Naive thymus-derived CD8-positive, alpha-beta T cell (primary cell): Measurements from ENCODE around the gene SMG5. TPM values are rescaled to one million over a fixed set of nuclear protein-coding genes. Genes with fewer than 3 reads are reported as not detected.
"Not testable (repeated sequence)": the region's sequence is repeated elsewhere in the genome, so short reads cannot be mapped to it uniquely, and the experiment has no call there.

Source experiments
- ATAC-seq, 2 donors: fragments of 150-1000 bp; cut with Tn5 transposase in 1 of 2; sonication (Bioruptor Pico), chemical (Tn5 transposase) in 1 of 2; 1 replicate in 1 of 2; 2 replicates in 1 of 2; pipeline ENCODE4 v1.10.0; 2021; ENCODE audit warnings: mild to moderate bottlenecking in 2 of 2, moderate library complexity in 2 of 2
- POLR2A ChIA-PET: fragments of 350-600 bp; sonication (Branson Sonifier 250); formaldehyde crosslinking; loops from one replicate; lab custom pipeline; 2021; ENCODE audit warnings: antibody characterized with exemption; lab: Charles Lee
- DNase-seq, 10 donors: peaks; one replicate each; pipeline versions ENCODE4 v3.0.0 to v3.0.0-alpha.2; 2020 to 2022
- H3K27ac Mint-ChIP-seq, 10 donors: one replicate each; pipeline ENCODE4 v1.8.0; 2020 to 2022; ENCODE audit warnings: mild to moderate bottlenecking in 10 of 10, mixed read lengths in 10 of 10, moderate library complexity in 4 of 10, inconsistent platforms in 1 of 10
- H3K27me3 Mint-ChIP-seq, 5 donors: one replicate each; pipeline ENCODE4 v1.8.0; 2021 to 2022; ENCODE audit warnings: mixed read lengths in 5 of 5
- H3K36me3 Mint-ChIP-seq, 3 donors: one replicate each; pipeline ENCODE4 v1.8.0; 2020 to 2022; ENCODE audit warnings: mixed read lengths in 3 of 3, mild to moderate bottlenecking in 2 of 3, inconsistent platforms in 1 of 3
- H3K4me1 Mint-ChIP-seq, 4 donors: one replicate each; pipeline ENCODE4 v1.8.0; 2021 to 2022; ENCODE audit warnings: mixed read lengths in 4 of 4
- H3K4me3 Mint-ChIP-seq, 10 donors: one replicate each; pipeline ENCODE4 v1.8.0; 2020 to 2022; ENCODE audit warnings: mild to moderate bottlenecking in 10 of 10, mixed read lengths in 10 of 10, moderate library complexity in 6 of 10, inconsistent platforms in 1 of 10
- H3K9me3 Mint-ChIP-seq, 9 donors: one replicate each; pipeline ENCODE4 v1.8.0; 2020 to 2022; ENCODE audit warnings: mixed read lengths in 9 of 9, mild to moderate bottlenecking in 3 of 9, inconsistent platforms in 1 of 9, moderate library complexity in 1 of 9
- polyA plus RNA-seq, 3 donors: library from polyadenylated mRNA; unstranded; fragments of 300-500 nt; fragmentation: Illumina TruSeq; gene quantifications; one replicate each; pipeline ENCODE4 v1.2.3, GENCODE V29; 2021
- total RNA-seq, 8 experiments: library from RNA in 2 of 8; stranded (reverse) in 2 of 8; gene quantifications; one replicate each; pipeline ENCODE4 v1.2.3 and lab custom pipeline; 2021 to 2026

SMG5 gene
- total and polyA plus RNA-seq, 5 experiments from 2014 or later: 9.5 to 68.9 (median 28.4) TPM

DNA sequence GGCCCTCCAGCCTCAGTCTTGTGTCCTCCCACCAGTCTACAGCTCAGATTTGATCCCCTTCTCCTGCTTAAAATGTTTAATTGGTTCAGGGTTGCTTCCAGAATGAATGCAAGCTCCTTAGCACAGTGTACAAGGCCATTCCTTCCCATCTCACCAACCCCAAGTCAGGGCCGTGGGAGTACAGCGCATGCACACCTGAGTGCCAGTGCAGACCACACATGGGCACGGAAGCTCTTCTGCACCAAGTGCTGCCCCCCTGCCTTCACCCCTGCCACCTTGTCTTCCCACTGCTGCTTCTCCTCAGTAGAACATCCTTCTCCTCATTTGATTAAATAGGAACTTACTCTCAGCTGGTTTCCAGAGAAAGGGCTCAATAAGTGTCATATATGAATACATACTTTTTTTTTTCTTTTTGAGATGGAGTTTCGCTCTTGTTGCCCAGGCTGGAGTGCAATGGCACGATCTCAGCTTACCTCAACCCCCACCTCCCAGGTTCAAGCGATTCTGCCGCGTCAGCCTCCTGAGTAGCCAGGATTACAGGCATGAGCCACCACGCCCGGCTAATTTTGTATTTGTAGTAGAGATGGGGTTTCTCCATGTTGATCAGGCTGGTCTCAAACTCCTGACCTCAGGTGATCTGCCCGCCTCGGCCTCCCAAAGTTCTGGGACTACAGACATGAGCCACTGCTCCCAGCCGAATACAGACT lies 60.5 kb downstream of the SMG5 start:
- no peak for DNase-seq
- POLR2A ChIA-PET: interaction anchor here (1.4 kb wide), 1 partner anchor 9 kb away, joined by 3 read pairs; the partner anchor contains the start of gene PMF1
- peaks cover 28 to 45% (median 39%) of the 10 kb centered on the region in 4 donors for H3K4me1 Mint-ChIP-seq
- H3K4me3 Mint-ChIP-seq: no peak overlapping the region
- ATAC-seq: no peak
- H3K27me3 Mint-ChIP-seq: no peaks in the 10 kb centered on the region
- H3K9me3 Mint-ChIP-seq: no peaks in the 10 kb centered on the region
- H3K36me3 Mint-ChIP-seq: peaks cover 11 to 62% (median 20%) of the 10 kb centered on the region in 3 donors
- peak overlapping the region in 7 of 10 donors; percentile 7 to 76 (median 44) for H3K27ac Mint-ChIP-seq

DNA sequence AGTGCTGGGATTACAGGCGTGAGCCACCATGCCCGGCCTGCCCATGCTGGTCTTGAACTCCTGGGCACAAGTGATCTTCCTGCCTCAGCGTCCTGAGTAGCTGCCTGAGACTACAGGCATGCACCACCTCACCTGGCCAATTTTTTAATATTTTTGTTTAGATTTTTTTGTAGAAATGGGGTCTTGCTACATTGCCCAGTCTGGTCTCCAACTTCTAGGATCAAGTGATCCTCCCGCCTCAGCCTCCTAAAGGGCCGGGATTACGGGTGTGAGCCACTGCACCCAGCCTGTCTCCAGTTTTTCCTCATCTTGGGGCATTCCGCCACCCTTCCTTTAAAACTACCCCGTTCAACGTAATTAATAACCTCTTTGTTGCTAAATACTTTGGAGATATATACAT lies 62.4 kb downstream of the SMG5 start:
- no peak for ATAC-seq
- Mint-ChIP-seq H3K4me1 (peaks cover 25 to 48% (median 35%) of the 10 kb centered on the region in 4 donors), H3K9me3 (no peaks in the 10 kb centered on the region), H3K4me3 (no peak overlapping the region), H3K27ac (peak overlapping the region in 1 of 10 donors; percentile 58), H3K36me3 (peaks cover 11 to 52% (median 17%) of the 10 kb centered on the region in 3 donors), H3K27me3 (no peaks in the 10 kb centered on the region)
- no peak for DNase-seq
- POLR2A ChIA-PET: no interaction called here

GRCh38 chr1:156217871-156218270 lies 64.8 kb downstream of the SMG5 start:
- Mint-ChIP-seq H3K4me3 (peak overlapping the region in 9 of 10 donors; percentile 26 to 80 (median 45)), H3K4me1 (peaks cover 24 to 64% (median 49%) of the 10 kb centered on the region in 4 donors), H3K36me3 (peaks cover 6 to 42% (median 14%) of the 10 kb centered on the region in 3 donors), H3K27me3 (no peaks in the 10 kb centered on the region), H3K27ac (peak overlapping the region; percentile 7 to 96 (median 72)), H3K9me3 (no peaks in the 10 kb centered on the region)
- POLR2A ChIA-PET: no interaction called here
- no peak for ATAC-seq
- peak in 2 of 10 donors; percentile 13 to 24 for DNase-seq

DNA sequence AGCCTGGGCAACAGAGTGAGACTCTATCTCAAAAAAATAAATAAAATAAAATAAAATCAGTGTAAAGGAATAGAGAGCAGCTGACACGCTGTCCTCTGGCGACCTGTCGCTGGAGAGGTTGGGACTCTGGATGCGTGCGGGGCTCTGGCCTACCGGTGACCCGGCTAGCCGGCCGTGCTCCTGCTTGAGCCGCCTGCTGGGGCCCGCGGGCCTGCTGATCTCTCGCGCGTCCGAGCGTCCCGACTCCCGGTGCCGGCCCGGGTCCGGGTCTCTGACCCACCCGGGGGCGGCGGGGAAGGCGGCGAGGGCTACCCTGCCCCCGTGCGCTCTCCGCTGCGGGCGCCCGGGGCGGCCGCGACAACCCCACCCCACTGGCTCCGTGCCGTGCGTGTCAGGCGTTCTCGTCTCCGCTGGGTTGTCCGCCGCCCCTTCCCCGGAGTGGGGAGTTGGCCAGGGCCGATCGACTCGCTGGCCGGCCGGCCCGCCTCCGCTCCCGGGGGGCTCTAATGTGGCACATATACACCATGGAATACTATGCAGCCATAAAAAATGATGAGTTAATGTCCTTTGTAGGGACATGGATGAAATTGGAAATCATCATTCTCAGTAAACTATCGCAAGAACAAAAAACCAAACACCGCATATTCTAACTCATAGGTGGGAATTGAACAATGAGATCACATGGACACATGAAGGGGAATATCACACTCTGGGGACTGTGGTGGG lies 66.1 kb downstream of the SMG5 start:
- not testable (repeated sequence) for H3K4me3 Mint-ChIP-seq
- H3K36me3 Mint-ChIP-seq: peaks cover 6 to 29% (median 8%) of the 10 kb centered on the region in 3 donors

DNA sequence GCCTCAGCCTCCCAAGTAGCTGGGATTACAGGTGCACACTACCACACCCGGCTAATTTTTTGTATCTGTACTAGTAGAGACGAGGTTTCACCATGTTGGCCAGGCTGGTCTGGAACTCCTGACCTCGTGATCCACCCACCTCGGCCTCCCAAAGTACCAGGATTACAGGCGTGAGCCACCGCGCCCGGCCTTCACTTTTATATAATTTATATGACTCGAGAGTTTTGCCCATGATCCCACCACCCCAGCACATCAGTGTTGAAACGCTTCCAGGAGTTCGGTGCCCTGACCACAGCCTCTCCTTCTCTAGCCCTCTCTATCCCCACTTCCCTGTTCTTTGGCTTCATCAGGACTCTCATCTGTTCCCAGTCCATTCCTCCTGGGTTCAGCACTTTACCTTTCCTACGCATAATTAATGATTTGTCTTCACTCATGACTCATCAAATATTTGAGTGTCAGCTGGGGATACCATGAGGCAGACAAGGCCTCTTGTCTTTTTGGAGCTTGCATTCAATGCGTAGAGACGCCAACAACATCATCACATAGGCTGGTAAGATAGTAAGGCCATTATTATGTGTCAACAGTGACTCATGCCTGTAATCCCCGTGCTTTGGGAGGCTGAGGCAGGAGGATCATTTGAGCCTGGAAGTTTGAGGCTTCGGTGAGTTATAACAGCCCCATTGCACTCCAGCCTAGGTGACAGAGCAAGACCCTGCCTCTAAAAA lies 68.4 kb downstream of the SMG5 start:
- Mint-ChIP-seq H3K36me3 (peaks cover 0 to 24% (median under 1%) of the 10 kb centered on the region in 3 donors), H3K9me3 (no peaks in the 10 kb centered on the region), H3K27ac (peak overlapping the region; percentile 80 to 99 (median 92)), H3K4me1 (peaks cover 17 to 55% (median 45%) of the 10 kb centered on the region in 4 donors), H3K27me3 (no peaks in the 10 kb centered on the region), H3K4me3 (peak overlapping the region; percentile 54 to 96 (median 83))
- DNase-seq (no peak), ATAC-seq (no peak)
- POLR2A ChIA-PET: interaction anchor here (0.8 to 2.6 kb wide), 6 partner anchors 11 to 287 kb away, joined by 3 to 48 read pairs (median 10); partner anchors contain the start of gene SLC25A44

More for the DNA sequence above, 66.1 kb downstream of the SMG5 start:
- peaks cover 23 to 66% (median 54%) of the 10 kb centered on the region in 4 donors for H3K4me1 Mint-ChIP-seq
- POLR2A ChIA-PET, H3K9me3 Mint-ChIP-seq, DNase-seq, ATAC-seq, H3K27me3 Mint-ChIP-seq: not testable (repeated sequence)
- peak overlapping the region in 2 of 10 donors; percentile 24 to 48 for H3K27ac Mint-ChIP-seq

DNA sequence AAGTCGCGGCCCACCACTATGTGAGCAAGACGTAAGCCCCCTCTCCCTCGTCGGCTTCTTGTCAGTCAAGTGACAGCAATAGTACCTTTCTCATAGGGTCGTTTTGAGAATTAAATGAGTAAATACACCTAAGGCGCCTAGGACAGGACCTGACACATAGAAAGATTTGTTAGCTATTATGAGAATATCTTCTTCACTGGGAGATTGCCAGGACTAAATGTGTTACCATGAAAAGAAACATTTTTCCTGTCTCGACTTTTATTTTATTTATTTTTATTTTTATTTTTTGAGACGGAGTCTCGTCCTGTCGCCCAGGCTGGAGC lies 69.0 kb downstream of the SMG5 start:
- Mint-ChIP-seq H3K27ac (peak overlapping the region; percentile 96 to 100 (median 100)), H3K4me1 (peaks cover 18 to 54% (median 43%) of the 10 kb centered on the region in 4 donors), H3K27me3 (no peaks in the 10 kb centered on the region), H3K4me3 (peak overlapping the region; percentile 94 to 98 (median 96)), H3K9me3 (no peaks in the 10 kb centered on the region), H3K36me3 (peaks cover 0 to 28% (median under 1%) of the 10 kb centered on the region in 3 donors)
- ATAC-seq (no peak), DNase-seq (no peak)
- POLR2A ChIA-PET: interaction anchor here (0.8 to 2.6 kb wide), 17 partner anchors 8 to 515 kb away, joined by 3 to 48 read pairs (median 5); partner anchors contain the start of genes ISG20L2, LMNA, METTL25B and SLC25A44

GRCh38 chr1:156212833-156213643 lies 69.6 kb downstream of the SMG5 start, which contains the start of gene PMF1:
TSS of gene PMF1 (plus strand) at chr1:156213007. CDS start at chr1:156213016, 9 bp downstream.
- H3K36me3 Mint-ChIP-seq: peaks cover 0 to 30% (median 3%) of the 10 kb centered on the region in 3 donors
- peaks cover 17 to 48% (median 40%) of the 10 kb centered on the region in 4 donors for H3K4me1 Mint-ChIP-seq
- peak within 1 kb of the TSS; percentile 96 to 100 (median 100) for H3K27ac Mint-ChIP-seq
- POLR2A ChIA-PET: interaction anchor here (0.7 to 2.6 kb wide), 24 partner anchors 9 to 1018 kb away, joined by 3 to 48 read pairs (median 4); partner anchors contain the start of genes CCT3, ISG20L2, LMNA and METTL25B
- H3K4me3 Mint-ChIP-seq: peak within 1 kb of the TSS; percentile 94 to 98 (median 96)
- no peaks in the 10 kb centered on the region for H3K9me3 Mint-ChIP-seq
- ATAC-seq (peak; percentile 97), DNase-seq (peak; percentile 92 to 97 (median 94))
- no peaks in the 10 kb centered on the region for H3K27me3 Mint-ChIP-seq

DNA sequence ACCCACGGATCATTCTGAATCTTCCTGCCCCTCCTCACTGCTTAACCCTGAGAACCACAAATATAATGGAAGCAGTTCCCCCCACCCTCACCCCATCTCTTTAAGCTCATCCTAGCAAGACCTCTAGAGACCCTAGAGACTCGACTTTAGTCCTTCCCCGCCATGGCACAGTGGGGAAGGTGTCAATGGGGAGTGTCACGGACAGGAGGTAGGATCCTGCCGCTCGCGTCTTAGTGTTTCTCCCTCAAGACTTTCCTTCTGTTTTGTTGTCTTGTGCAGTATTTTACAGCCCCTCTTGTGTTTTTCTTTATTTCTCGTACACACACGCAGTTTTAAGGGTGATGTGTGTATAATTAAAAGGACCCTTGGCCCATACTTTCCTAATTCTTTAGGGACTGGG lies 70.5 kb downstream of the SMG5 start:
- H3K36me3 Mint-ChIP-seq: peaks cover 0 to 35% (median 3%) of the 10 kb centered on the region in 3 donors
- H3K27ac Mint-ChIP-seq: peak overlapping the region; percentile 96 to 100 (median 100)
- ATAC-seq (no peak), DNase-seq (no peak)
- POLR2A ChIA-PET: interaction anchor here (1.0 to 2.6 kb wide), 13 partner anchors 9 to 1017 kb away, joined by 3 to 48 read pairs (median 6); partner anchors contain the start of genes SLC25A44 and SMG5
- H3K4me1 Mint-ChIP-seq: peaks cover 13 to 39% (median 32%) of the 10 kb centered on the region in 4 donors
- no peaks in the 10 kb centered on the region for H3K9me3 Mint-ChIP-seq
- H3K4me3 Mint-ChIP-seq: peak overlapping the region; percentile 94 to 98 (median 96)
- no peaks in the 10 kb centered on the region for H3K27me3 Mint-ChIP-seq

- Mint-ChIP-seq H3K27me3 (no peaks in the 10 kb centered on the region), H3K9me3 (no peaks in the 10 kb centered on the region), H3K27ac (peak overlapping the region in 7 of 10 donors; percentile 73 to 100 (median 100)), H3K36me3 (peaks cover 0 to 39% (median 3%) of the 10 kb centered on the region in 3 donors), H3K4me3 (peak overlapping the region in 8 of 10 donors; percentile 2 to 59 (median 35)), H3K4me1 (peaks cover 13 to 40% (median 30%) of the 10 kb centered on the region in 4 donors)
- no peak for DNase-seq
- POLR2A ChIA-PET: interaction anchor here (0.6 kb wide), 1 partner anchor 12 kb away, joined by 3 read pairs; no protein-coding TSS in a partner anchor
- no peak for ATAC-seq
These were observed 71.4 kb downstream of the SMG5 start for GRCh38 chr1:156211243-156211642.

DNA sequence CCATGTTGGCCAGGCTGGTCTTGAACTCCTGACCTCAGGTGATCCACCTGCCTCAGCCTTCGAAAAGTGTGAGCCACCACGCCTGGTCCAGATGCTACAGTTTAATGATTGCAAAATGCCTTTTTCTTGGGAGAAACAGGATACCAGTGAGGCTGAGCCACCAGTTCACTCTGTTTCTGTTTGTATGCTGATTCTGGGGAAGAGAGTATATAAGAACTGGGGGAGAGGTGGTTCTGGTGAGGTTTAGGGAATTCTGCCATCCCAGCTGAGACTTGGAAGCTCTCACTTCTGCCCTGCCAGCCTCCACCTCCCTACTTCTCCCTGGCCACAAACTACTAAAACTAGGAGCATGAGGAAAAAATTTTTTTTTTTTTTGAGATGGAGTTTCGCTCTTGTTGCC lies 77.9 kb downstream of the SMG5 start:
- ATAC-seq: no peak
- Mint-ChIP-seq H3K27ac (no peak overlapping the region), H3K4me1 (peaks cover 14 to 17% (median 15%) of the 10 kb centered on the region in 4 donors), H3K27me3 (no peaks in the 10 kb centered on the region), H3K9me3 (no peaks in the 10 kb centered on the region), H3K36me3 (peaks cover 0 to 60% (median 7%) of the 10 kb centered on the region in 3 donors), H3K4me3 (no peak overlapping the region)
- no peak for DNase-seq
- POLR2A ChIA-PET: no interaction called here

GRCh38 chr1:156203331-156203730 lies 79.3 kb downstream of the SMG5 start:
- H3K36me3 Mint-ChIP-seq: peaks cover 0 to 57% (median 4%) of the 10 kb centered on the region in 3 donors
- DNase-seq (no peak), ATAC-seq (no peak)
- no peak overlapping the region for H3K27ac Mint-ChIP-seq
- H3K27me3 Mint-ChIP-seq: no peaks in the 10 kb centered on the region
- no peaks in the 10 kb centered on the region for H3K9me3 Mint-ChIP-seq
- POLR2A ChIA-PET: interaction anchor here (1.6 kb wide), 1 partner anchor 10 kb away, joined by 5 read pairs; the partner anchor contains the start of gene PMF1
- peaks cover 23 to 30% (median 28%) of the 10 kb centered on the region in 4 donors for H3K4me1 Mint-ChIP-seq
- H3K4me3 Mint-ChIP-seq: no peak overlapping the region
